GM12873 (cell line): ENCODE data around the gene CRYBA1.

Experiments used
- TF ChIP-seq, protein P1 (sequence below): IDR thresholded peaks from 2 replicates; pipeline ENCODE4 v1.5.1; 2012; ENCODE audit warnings: low read depth, mild to moderate bottlenecking, moderate library complexity, low read length, control low read depth; ENCODE audit not compliant: insufficient read depth; ENCODE audit errors: missing control alignments

The CRYBA1 gene

DNA sequence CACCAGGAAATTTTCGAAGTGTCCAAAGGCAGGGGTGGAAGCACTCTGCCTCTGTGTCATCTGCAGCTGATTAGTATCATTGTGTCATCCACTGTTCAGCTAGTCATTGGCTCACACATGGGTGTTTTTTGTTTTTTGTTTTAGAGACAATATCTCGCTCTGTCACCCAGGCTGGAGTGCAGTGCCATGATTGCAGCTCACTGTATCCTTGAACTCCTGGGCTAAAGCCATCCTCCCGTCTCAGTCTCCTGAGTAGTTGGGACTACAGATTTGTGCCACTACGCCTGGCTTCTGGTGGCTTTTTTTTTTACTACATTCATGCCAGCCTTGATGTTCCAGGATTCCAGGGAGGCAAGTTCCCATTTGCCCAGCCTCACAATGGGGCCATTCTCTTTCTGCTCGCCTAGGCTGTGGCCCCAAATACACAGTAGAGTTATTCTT, 34.0 kb upstream of the CRYBA1 start:
- TF ChIP-seq, protein P1, sequence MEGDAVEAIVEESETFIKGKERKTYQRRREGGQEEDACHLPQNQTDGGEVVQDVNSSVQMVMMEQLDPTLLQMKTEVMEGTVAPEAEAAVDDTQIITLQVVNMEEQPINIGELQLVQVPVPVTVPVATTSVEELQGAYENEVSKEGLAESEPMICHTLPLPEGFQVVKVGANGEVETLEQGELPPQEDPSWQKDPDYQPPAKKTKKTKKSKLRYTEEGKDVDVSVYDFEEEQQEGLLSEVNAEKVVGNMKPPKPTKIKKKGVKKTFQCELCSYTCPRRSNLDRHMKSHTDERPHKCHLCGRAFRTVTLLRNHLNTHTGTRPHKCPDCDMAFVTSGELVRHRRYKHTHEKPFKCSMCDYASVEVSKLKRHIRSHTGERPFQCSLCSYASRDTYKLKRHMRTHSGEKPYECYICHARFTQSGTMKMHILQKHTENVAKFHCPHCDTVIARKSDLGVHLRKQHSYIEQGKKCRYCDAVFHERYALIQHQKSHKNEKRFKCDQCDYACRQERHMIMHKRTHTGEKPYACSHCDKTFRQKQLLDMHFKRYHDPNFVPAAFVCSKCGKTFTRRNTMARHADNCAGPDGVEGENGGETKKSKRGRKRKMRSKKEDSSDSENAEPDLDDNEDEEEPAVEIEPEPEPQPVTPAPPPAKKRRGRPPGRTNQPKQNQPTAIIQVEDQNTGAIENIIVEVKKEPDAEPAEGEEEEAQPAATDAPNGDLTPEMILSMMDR: no peak

DNA sequence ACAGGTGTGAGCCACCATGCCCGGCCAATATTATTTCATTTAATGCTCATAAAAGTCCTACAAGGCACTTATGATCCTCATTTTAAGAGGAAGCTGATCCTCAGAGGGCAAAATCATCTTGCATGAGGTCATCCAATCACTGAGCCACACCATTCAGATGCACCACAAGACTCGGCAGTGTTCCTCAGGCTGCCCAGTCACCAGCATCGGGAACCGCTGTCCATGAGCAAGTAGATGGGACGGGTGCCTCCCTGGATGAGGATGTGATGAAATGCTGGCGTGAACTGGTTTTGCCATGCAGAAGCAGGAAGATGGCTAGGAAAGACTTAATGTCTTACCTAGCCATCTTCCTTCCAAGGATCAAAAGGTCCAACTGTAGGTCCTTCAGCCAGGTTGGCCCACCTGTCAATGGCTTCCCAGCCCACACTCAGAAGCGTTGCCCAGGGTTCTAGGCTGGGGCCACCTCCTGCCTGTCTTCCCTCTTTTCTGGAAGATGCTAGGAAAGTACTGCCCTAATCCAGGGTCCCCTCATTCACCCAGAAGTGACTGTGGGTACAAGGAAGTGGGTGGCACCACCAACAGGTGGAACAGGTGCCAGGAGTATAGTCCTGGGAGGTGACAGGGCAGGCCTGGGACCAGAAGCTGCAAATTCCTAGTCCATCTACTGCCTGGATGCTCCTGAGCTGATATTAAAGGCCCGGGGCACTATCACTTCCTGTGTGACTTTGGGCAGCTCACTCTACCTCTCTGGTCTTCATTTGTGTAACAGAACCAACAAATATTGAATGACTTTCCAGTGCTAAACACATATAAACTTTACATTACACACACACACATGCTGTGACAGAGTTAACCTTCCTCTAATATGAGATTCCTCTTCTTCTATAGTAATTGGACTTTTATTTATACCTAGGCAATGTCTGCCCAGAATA, 32.2 kb upstream of the CRYBA1 start:
- TF ChIP-seq, protein P1: no peak

DNA sequence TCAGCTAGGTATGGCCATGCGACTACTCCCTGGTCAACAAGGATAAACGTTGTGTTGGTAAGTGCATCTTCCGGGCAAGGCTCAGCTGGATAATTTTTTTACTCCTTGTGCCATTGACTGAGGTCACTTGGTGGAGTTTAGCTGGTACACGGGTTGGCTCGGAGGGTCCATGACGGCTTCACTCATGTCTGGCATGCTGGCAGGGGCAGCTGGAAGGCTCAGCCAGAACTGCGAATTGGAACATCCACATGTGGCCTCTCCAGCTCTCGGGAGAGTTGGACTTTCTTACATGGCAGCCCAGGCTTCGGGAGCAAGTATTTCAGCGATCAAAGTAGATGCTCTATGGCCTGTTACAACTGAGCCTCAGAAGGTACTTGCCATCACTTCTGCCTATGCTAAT, 31.5 kb upstream of the CRYBA1 start:
- TF ChIP-seq, protein P1: no peak

DNA sequence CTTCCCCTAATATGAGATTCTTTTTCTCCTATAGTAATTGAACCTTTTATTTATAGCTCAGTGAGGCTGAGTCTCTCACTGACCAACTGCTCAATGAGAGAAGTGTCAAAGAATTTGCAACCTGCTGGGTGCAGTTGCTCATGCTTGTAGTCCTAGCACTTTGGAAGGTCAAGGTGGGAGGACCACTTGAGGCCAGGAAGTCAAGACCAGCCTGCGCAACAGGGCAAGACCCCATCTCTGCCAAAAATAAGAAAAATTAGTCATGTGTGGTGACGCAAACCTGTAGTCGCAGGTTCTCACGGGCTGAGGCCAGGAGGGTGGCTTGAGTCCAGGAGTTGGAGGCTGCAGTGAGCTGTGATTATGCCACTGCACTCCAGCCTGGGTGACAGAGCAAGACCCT, 30.9 kb upstream of the CRYBA1 start:
- TF ChIP-seq, protein P1: no peak

DNA sequence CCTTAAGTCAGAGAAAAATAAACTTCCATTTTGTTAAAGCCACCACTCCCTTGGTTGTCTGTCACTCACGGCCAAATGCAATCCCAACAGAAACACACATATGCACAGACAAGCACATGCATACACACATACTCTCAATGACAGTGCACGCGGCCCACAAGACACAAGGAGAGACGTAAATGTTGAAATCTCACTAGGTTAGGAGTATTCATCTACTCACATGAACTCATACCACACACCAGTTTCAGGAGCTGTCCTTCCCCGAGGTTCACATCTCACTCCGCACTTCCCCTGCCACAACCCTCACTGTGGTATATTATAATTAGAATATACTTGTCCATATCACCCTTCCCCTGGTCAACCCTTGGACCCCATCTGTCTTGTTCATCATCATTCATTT, 30.5 kb upstream of the CRYBA1 start:
- TF ChIP-seq, protein P1: no peak

DNA sequence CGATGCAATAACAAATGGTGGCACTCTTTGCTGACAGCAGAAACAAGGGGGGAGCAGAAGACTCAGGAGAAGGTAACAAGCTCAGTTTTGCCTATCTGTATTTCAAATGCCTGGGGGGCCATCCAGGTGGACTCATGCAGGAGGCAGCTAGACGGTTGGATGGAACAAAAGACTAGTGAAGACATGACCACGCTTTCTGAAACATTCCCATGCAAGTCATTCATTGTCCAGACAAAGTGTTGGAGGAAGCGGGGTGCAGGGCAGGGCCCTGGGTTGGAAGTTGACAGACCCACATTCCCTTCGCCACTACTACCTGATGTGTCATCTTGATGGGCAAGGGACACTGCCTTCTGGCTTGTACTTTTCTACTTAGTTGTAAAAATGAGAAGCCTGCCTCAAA, 29.8 kb upstream of the CRYBA1 start:
- TF ChIP-seq, protein P1: no peak

DNA sequence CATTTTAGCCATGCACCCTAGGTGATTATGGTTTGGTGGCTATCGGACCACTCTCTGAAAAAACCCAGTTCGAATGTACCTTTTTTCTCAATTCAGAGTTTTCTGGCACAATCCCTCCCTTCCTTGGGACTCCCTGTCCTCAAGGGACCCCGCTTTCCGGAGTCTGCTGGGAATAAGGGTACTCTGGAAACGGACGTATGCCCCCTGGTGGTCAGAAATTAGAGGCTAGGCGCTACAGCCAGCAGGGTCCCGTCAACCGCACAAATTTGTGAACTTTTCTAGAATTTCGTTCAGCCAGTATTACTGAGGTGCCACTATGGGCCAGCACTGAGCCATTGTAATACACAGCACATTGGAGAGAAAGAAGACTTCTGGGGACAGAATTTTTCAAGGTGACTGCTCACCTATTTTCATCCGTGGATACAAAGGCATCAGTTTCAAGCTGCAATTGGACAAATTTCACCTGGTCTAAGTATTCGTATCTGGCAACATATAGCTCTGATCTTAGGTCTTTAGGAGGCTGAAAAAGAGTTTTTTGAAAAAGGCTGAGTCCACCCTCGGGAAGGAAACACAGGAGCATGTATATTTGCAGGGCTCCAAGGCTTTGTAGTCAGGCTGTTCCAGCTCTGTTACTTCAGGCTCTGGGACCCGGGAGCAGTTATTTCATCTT, 27.1 kb upstream of the CRYBA1 start:
- TF ChIP-seq, protein P1: peak; percentile 87
